ENCODE results near the gene FLT1. TPM values are rescaled to one million over a fixed set of nuclear protein-coding genes. Genes with fewer than 3 reads are reported as not detected.

FLT1 gene
- polyA plus RNA-seq, 2 of the 4 experiments (the other 2 are of a cell fraction) = not detected

- 17% methylated on average over 6 of the region's 6 CpGs for WGBS (ENCODE audit: missing lambda C conversion rate)
- H3K4me3 ChIP-seq = no peak overlapping the region
- ChIA-PET CTCF (no interaction called here), POLR2A (no interaction called here)
- DNase-seq (ENCODE audit: low read depth in 1 of 2, low spot score in 1 of 2) (no peak), FAIRE-seq (no peak), ATAC-seq (no peak)
- no peak overlapping the region for H3K27ac ChIP-seq
- no peaks in the 10 kb centered on the region for H3K9me3 ChIP-seq
- no peak overlapping the region for H3K4me2 ChIP-seq
- no peaks in the 10 kb centered on the region for H3K4me1 ChIP-seq
- TF ChIP-seq BCL3 (IDR thresholded peaks at IDR 0.05) (no peak), HOXB5 (CRISPR knock-in tag; IDR thresholded peaks at IDR 0.05) (no peak), TP53 (CRISPR knock-in tag; IDR thresholded peaks at IDR 0.05) (no peak), MAX (IDR thresholded peaks at IDR 0.05) (no peak), HEYL (CRISPR knock-in tag; IDR thresholded peaks at IDR 0.05) (no peak), HOXB13 (CRISPR knock-in tag; IDR thresholded peaks at IDR 0.05; ENCODE audit: low read depth) (no peak), EP300 (IDR thresholded peaks at IDR 0.05) (no peak), ZSCAN20 (CRISPR knock-in tag; IDR thresholded peaks at IDR 0.05) (no peak), FOXS1 (CRISPR knock-in tag; IDR thresholded peaks at IDR 0.05) (no peak), ELK1 (IDR thresholded peaks at IDR 0.05; ENCODE audit: low read depth, low read length) (no peak), HMGXB4 (CRISPR knock-in tag; IDR thresholded peaks at IDR 0.05; ENCODE audit: borderline replicate concordance) (no peak), POLR2AphosphoS2 (conservative IDR thresholded peaks at IDR 0.05; ENCODE audit: low read length) (no peak), CBX8 (IDR thresholded peaks at IDR 0.05) (no peak), SREBF2 (IDR thresholded peaks at IDR 0.05) (no peak), RARB (CRISPR knock-in tag; IDR thresholded peaks at IDR 0.05) (no peak)
Measured at GRCh38 chr13:28435917-28436316, 59.0 kb downstream of the FLT1 start.

GRCh38 chr13:28434926-28435325 lies 60.0 kb downstream of the FLT1 start:
- Histone ChIP-seq H3K9me3 (no peaks in the 10 kb centered on the region), H3K4me2 (no peak overlapping the region), H3K27ac (no peak overlapping the region), H3K4me3 (no peak overlapping the region), H3K4me1 (no peaks in the 10 kb centered on the region)
- WGBS (ENCODE audit: missing lambda C conversion rate) = 9% methylated on average over 4 of the region's 4 CpGs
- POLR2A ChIA-PET = no interaction called here
- DNase-seq (ENCODE audit: low read depth in 1 of 2, low spot score in 1 of 2) (no peak), FAIRE-seq (no peak), ATAC-seq (no peak)
- CTCF ChIA-PET = no interaction called here
- TF ChIP-seq FOSL2 (IDR thresholded peaks at IDR 0.05) (no peak), FOSL2 (CRISPR knock-in tag; IDR thresholded peaks at IDR 0.05) (no peak), TP53 (CRISPR knock-in tag; IDR thresholded peaks at IDR 0.05) (no peak), RAD21 (conservative IDR thresholded peaks at IDR 0.05 in 1 of 2, IDR thresholded peaks at IDR 0.05 in 1 of 2) (no peak), CHD4 (IDR thresholded peaks at IDR 0.05; ENCODE audit: borderline replicate concordance) (no peak), HES2 (IDR thresholded peaks at IDR 0.05) (no peak), NPAS2 (CRISPR knock-in tag; IDR thresholded peaks at IDR 0.05; ENCODE audit: borderline replicate concordance) (no peak), HMGXB4 (CRISPR knock-in tag; IDR thresholded peaks at IDR 0.05; ENCODE audit: borderline replicate concordance) (no peak), RARB (CRISPR knock-in tag; IDR thresholded peaks at IDR 0.05) (no peak), CBX2 (IDR thresholded peaks at IDR 0.05; ENCODE audit: borderline replicate concordance, low read depth) (no peak), HOXA7 (CRISPR knock-in tag; IDR thresholded peaks at IDR 0.05) (no peak), ZFP36 (IDR thresholded peaks at IDR 0.05; ENCODE audit: borderline replicate concordance, partially characterized antibody) (no peak), RFX5 (IDR thresholded peaks at IDR 0.05) (no peak), RCOR1 (IDR thresholded peaks at IDR 0.05; ENCODE audit: low read depth, low read length) (no peak), MAFK (IDR thresholded peaks at IDR 0.05; ENCODE audit: partially characterized antibody) (no peak), CBX8 (IDR thresholded peaks at IDR 0.05) (no peak), TFCP2L1 (CRISPR knock-in tag; IDR thresholded peaks at IDR 0.05) (no peak), NR3C1 (IDR thresholded peaks at IDR 0.05) (no peak), CHD2 (IDR thresholded peaks at IDR 0.05; ENCODE audit: low read length, partially characterized antibody) (no peak)

All from A549 (cell line).